Left ventricle myocardium inferior (tissue), 1 donor: ENCODE results near the gene OR2V1. TPM values are rescaled to one million over a fixed set of nuclear protein-coding genes. Genes with fewer than 3 reads are reported as not detected.
"Not testable (repeated sequence)": the region's sequence is repeated elsewhere in the genome, so short reads cannot be mapped to it uniquely, and the experiment has no call there.

ENCODE experiments used
- DNase-seq: peaks from one replicate; pipeline ENCODE4 v3.0.0-alpha.2; 2020
- H3K27ac ChIP-seq: fragments of 200-600 bp; replicated peaks from 2 replicates; pipeline ENCODE4 v1.8.0; 2021
- H3K27me3 ChIP-seq: fragments of 200-600 bp; 2 replicates; pipeline ENCODE4 v1.8.0; 2021; ENCODE audit warnings: low read depth
- H3K36me3 ChIP-seq: fragments of 200-600 bp; 2 replicates; pipeline ENCODE4 v1.8.0; 2021
- H3K4me1 ChIP-seq: fragments of 200-600 bp; 2 replicates; pipeline ENCODE4 v1.8.0; 2021
- H3K4me3 ChIP-seq: fragments of 200-600 bp; 2 replicates; pipeline ENCODE4 v1.8.0; 2021; ENCODE audit warnings: mild to moderate bottlenecking, moderate library complexity
- H3K9me3 ChIP-seq: fragments of 200-600 bp; replicated peaks from 2 replicates; pipeline ENCODE4 v1.8.0; 2021
- intact Hi-C: fragments of 100-400 bp; cut with micrococcal nuclease; formaldehyde crosslinking; loops from one replicate; pipeline ENCODE4 v1.11.0; 2022
- total RNA-seq: library from RNA; stranded (reverse); fragmentation: NEBNext Ultra II Directional; extraction: Animal tissue kit (Norgen Biotek cat#: 25700); gene quantifications from one replicate; pipeline ENCODE4 v1.2.1, GENCODE V29; 2021
- TF ChIP-seq, protein P1 (sequence below): fragments of 200-600 bp; IDR thresholded peaks from 2 replicates; pipeline ENCODE4 v1.8.0; 2021; ENCODE audit warnings: antibody characterized with exemption, mild to moderate bottlenecking, borderline replicate concordance
- donor health status: DM: no; HTN: yes; CAD: no; lungs with severe emphysema.

OR2V1 gene
- total RNA-seq, 1 donor from 2014 or later: not detected

DNA sequence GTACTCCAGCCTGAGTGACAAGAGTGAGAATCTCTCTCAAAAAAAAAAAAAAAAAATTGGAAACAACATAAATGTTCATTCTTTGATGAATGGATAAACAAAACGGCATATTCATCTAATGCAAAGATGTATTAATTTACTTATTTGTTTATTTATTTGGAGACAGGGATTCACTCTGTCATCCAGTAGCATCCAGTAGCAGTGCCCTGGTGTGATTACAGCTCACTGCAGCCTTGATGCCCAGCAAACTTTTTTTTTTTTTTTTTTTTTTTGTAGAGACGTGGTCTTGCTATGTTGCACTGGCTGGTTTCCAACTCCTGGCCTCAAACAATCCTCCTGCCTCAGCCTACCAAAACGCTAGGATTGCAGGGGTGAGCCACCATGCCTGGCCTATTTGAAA lies 40.8 kb upstream of the OR2V1 start:
- TF ChIP-seq, protein P1, sequence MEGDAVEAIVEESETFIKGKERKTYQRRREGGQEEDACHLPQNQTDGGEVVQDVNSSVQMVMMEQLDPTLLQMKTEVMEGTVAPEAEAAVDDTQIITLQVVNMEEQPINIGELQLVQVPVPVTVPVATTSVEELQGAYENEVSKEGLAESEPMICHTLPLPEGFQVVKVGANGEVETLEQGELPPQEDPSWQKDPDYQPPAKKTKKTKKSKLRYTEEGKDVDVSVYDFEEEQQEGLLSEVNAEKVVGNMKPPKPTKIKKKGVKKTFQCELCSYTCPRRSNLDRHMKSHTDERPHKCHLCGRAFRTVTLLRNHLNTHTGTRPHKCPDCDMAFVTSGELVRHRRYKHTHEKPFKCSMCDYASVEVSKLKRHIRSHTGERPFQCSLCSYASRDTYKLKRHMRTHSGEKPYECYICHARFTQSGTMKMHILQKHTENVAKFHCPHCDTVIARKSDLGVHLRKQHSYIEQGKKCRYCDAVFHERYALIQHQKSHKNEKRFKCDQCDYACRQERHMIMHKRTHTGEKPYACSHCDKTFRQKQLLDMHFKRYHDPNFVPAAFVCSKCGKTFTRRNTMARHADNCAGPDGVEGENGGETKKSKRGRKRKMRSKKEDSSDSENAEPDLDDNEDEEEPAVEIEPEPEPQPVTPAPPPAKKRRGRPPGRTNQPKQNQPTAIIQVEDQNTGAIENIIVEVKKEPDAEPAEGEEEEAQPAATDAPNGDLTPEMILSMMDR: no peak
- peaks cover 100% of the 10 kb centered on the region for H3K27me3 ChIP-seq
- no peaks in the 10 kb centered on the region for H3K36me3 ChIP-seq
- intact Hi-C loops: no loop called here
- no peak overlapping the region for H3K4me3 ChIP-seq
- no peaks in the 10 kb centered on the region for H3K9me3 ChIP-seq
- H3K27ac ChIP-seq: no peak overlapping the region
- H3K4me1 ChIP-seq: peaks cover 15% of the 10 kb centered on the region
- no peak for DNase-seq

DNA sequence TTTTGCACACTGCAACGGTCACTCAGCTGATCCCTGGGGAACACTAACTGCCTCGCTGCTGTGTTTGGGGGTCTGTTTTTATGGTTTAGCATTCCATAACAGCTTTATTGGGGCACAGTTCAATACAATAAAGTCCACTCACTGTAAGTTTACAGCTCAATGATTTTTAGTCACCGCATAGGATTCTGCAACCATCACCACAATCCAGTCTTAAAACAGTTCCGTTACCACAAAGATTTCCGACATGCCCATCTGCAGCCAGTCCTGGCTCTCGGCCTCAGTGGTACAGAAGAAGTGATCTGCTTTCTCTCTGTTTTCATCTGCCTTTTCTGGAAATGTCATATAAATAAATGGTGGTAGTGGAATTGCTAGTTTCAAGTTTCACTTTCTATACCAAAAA lies 40.0 kb upstream of the OR2V1 start:
- Histone ChIP-seq H3K27ac (no peak overlapping the region), H3K4me1 (peaks cover 15% of the 10 kb centered on the region), H3K36me3 (no peaks in the 10 kb centered on the region), H3K4me3 (no peak overlapping the region), H3K9me3 (no peaks in the 10 kb centered on the region), H3K27me3 (peaks cover 100% of the 10 kb centered on the region)
- DNase-seq: no peak
- TF ChIP-seq, protein P1: no peak
- intact Hi-C loops: no loop called here

DNA sequence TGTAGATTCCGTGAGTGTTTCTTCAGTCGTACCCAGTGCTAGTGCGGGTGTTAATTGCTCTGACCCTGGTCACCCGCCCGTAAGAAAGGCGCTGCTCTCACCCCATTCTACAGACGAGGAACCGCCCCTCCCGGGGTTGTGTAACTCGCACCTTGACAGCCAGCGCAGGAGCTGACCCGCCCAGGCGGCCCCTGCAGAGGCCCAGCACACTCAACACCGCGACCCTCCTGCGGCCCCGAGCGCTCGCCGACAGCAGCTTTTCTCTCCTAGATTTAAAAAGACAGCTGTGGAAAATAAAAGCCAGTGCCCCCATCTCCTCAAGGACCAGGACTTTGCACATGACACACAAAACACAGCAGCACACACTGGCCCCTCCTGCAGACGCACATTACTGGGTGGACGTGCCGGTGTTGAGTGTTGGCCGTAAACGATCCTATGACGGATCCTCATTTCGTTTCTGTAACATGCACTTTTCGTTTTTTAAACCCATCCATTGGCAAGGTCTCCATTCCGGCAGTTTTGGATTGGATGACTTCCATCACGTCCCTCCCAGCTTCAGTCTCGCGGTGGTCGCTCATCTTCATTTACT lies 39.4 kb upstream of the OR2V1 start:
- H3K4me1 ChIP-seq: peaks cover 15% of the 10 kb centered on the region
- intact Hi-C loops: no loop called here
- H3K9me3 ChIP-seq: no peaks in the 10 kb centered on the region
- H3K27me3 ChIP-seq: peaks cover 100% of the 10 kb centered on the region
- H3K4me3 ChIP-seq: peak overlapping the region; percentile 45
- no peaks in the 10 kb centered on the region for H3K36me3 ChIP-seq
- DNase-seq: no peak
- TF ChIP-seq, protein P1: no peak
- no peak overlapping the region for H3K27ac ChIP-seq

DNA sequence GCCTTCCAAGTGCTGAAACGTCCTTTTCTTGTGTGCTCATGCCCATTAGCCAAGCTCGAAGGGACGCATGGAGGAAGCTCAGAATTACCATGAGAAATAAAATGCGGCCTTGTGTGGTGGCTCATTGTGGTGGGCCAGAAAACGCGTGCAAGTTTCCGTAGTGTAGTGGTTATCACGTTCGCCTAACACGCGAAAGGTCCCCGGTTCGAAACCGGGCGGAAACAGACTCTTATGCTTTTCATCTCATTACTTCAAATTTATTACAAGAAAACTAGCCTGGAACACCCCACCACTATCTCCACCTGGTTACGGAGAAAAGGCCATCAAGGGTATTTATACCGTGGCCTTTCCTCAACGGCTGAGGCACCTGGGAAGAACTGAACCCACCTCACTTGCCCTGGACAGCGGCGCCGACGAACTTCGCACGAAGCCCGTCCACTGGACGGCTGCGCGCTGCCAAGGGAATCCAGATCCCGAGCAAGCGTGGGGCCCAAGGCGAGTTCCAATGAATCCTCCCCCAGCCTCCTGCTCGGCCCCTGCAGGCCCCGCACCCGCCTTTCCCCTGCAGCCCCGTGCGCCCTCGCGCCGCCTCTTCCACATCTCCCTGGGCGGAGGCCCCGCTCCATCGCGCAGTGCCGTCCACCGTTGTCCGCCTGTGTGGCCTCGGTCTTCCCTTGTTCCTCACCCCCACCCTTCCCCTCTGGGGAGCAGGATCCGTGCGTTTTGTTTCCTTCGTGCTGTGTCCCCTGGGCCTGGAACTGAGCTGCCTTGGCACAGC lies 38.7 kb upstream of the OR2V1 start:
- peak; percentile 41 for DNase-seq
- intact Hi-C loops: not testable (repeated sequence)
- H3K27me3 ChIP-seq: peaks cover 99% of the 10 kb centered on the region

DNA sequence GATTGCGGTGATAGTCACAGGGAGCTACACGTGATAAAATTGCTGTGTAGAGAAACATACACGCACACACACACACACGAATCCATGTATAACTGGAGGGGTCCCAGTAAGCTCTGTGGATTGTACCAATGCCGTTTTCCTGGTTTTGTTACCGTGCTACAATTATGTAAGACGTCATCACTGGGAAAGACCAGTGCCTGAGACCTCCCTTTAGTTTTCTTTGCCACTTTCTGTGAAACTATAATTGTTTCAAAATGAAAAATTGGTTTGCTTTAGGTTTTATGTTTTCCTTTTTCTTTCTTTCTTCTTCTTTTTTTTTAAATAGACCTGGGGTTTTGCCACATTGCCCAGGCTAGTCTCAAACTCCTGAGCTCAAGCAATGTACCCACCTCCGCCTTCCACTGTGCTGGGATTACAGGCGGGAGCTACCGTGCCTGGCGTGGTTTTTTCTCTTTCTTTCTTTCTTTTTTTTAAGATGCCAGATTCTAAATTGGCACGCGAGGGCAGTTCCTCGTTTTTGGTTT lies 37.7 kb upstream of the OR2V1 start:
- Histone ChIP-seq H3K4me3 (no peak overlapping the region), H3K9me3 (no peaks in the 10 kb centered on the region), H3K27ac (no peak overlapping the region), H3K36me3 (no peaks in the 10 kb centered on the region), H3K4me1 (peaks cover 17% of the 10 kb centered on the region), H3K27me3 (peaks cover 97% of the 10 kb centered on the region)
- TF ChIP-seq, protein P1: no peak
- DNase-seq: no peak
- intact Hi-C loops: no loop called here

More for the DNA sequence above, 38.7 kb upstream of the OR2V1 start:
- Histone ChIP-seq H3K4me3 (peak overlapping the region; percentile 45), H3K4me1 (peaks cover 15% of the 10 kb centered on the region)
- not testable (repeated sequence) for H3K36me3 ChIP-seq, H3K27ac ChIP-seq, H3K9me3 ChIP-seq

DNA sequence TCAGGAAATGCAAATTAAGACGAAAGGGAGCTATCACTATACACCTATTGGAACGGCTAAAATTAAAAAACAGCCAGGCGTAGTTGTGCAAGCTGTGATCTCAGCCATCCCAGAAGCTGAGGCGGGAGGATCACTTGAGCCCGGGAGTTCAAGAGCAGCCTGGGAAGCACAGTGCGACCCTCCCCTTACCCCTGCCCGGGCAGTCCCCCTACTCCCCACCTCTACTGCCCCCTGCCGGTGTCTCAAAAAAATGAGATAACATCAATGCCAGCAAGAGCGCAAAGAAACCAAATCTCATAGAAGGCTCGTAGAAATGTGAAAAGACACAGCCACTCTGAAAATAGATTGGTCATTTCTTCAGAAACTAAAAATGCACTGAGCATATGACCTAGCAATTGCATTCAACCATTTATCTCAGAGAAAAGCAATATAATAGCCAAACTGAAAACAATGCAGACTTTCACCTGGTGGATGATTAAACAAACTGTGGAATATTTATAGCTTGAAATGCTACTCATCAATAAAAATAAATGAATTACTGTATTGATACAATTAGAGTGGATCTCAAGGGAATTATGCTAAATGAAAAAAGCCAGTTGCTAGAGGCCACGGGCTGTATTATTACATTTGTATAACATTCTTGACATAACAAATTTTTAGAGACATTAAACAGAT lies 37.0 kb upstream of the OR2V1 start:
- TF ChIP-seq, protein P1: peak; percentile 44
- Histone ChIP-seq H3K27ac (no peak overlapping the region), H3K4me1 (peaks cover 20% of the 10 kb centered on the region), H3K27me3 (peaks cover 94% of the 10 kb centered on the region), H3K36me3 (no peaks in the 10 kb centered on the region), H3K9me3 (no peaks in the 10 kb centered on the region), H3K4me3 (no peak overlapping the region)
- intact Hi-C loops: no loop called here
- DNase-seq: no peak
